HepG2 (cell line): Measurements from ENCODE around the gene LARP1. TPM values are rescaled to one million over a fixed set of nuclear protein-coding genes. Genes with fewer than 3 reads are reported as not detected.

Experiments used
- ATF7 ChIP-seq, 2 experiments: fragments of 450-650 bp in 1 of 2; sonication (generic) in 1 of 2; formaldehyde crosslinking in 1 of 2; IDR thresholded peaks; 2 replicates each; pipeline versions ENCODE4 v1.4.0 to v1.6.1; 2016 to 2020; ENCODE audit warnings: antibody characterized with exemption in 1 of 2, mild to moderate bottlenecking in 1 of 2, missing genetic modification reagents in 1 of 2
- EP300 ChIP-seq, 3 experiments: sonication (generic) in 1 of 3; formaldehyde crosslinking in 1 of 3; IDR thresholded peaks; 2 replicates each; pipeline versions ENCODE4 v1.5.1 to v1.6.1; 2011 to 2020; ENCODE audit warnings: low read depth in 2 of 3, low read length in 2 of 3, borderline replicate concordance in 1 of 3, improper control_type of control experiment in 1 of 3, mild to moderate bottlenecking in 1 of 3, missing genetic modification reagents in 1 of 3, moderate library complexity in 1 of 3
- EZH2 ChIP-seq: conservative IDR thresholded peaks from 2 replicates; pipeline ENCODE4 v1.6.1; 2012; ENCODE audit warnings: mild to moderate bottlenecking, low read depth, low read length, moderate library complexity
- MZF1 ChIP-seq: sonication (generic); formaldehyde crosslinking; IDR thresholded peaks from 2 replicates; pipeline ENCODE4 v1.8.1; 2023; ENCODE audit warnings: mild to moderate bottlenecking, missing genetic modification reagents, borderline replicate concordance
- ZNF20 ChIP-seq: sonication (generic); formaldehyde crosslinking; IDR thresholded peaks from 2 replicates; pipeline ENCODE4 v1.4.0; 2020; ENCODE audit warnings: mild to moderate bottlenecking, moderate library complexity, missing genetic modification reagents
- ZNF331 ChIP-seq: sonication (generic); formaldehyde crosslinking; IDR thresholded peaks from 2 replicates; pipeline ENCODE4 v1.4.0; 2020; ENCODE audit warnings: missing genetic modification reagents
- ZNF546 ChIP-seq: sonication (generic); formaldehyde crosslinking; conservative IDR thresholded peaks from 2 replicates; pipeline ENCODE4 v1.8.1; 2023; ENCODE audit warnings: mild to moderate bottlenecking, missing genetic modification reagents
- ZNF781 ChIP-seq: sonication (generic); formaldehyde crosslinking; IDR thresholded peaks from 2 replicates; pipeline ENCODE4 v1.5.1; 2020; ENCODE audit warnings: borderline replicate concordance, mild to moderate bottlenecking, missing genetic modification reagents; ENCODE audit errors: not compliant biosample characterization
- ZSCAN22 ChIP-seq: sonication (generic); formaldehyde crosslinking; IDR thresholded peaks from 2 replicates; pipeline ENCODE4 v1.4.0; 2020; ENCODE audit warnings: mild to moderate bottlenecking, missing genetic modification reagents
- polyA plus RNA-seq, 8 experiments: library from polyadenylated mRNA; depleted of rRNA in 3 of 8; stranded (reverse) in 7 of 8; unstranded in 1 of 8; fragments of >200 nt; fragmentation: Illumina TruSeq in 4 of 8; extraction: Trizol in 4 of 8; gene quantifications; 2 replicates each; pipeline versions ENCODE4 v1.2.1 to v1.2.3, GENCODE V29; 2011 to 2016; ENCODE audit warnings: low read depth in 4 of 8, missing spikeins in 1 of 8, mixed read lengths in 1 of 8; ENCODE audit not compliant: insufficient read depth in 1 of 8
- total RNA-seq, 5 experiments: library from RNA; depleted of rRNA; stranded (reverse); fragments of >200 nt; fragmentation: Illumina TruSeq; extraction: Trizol; gene quantifications; 2 replicates each; pipeline ENCODE4 v1.2.3, GENCODE V29; 2016; ENCODE audit warnings: low read depth in 1 of 5
- TF ChIP-seq, protein P1 (sequence below): sonication (generic); formaldehyde crosslinking; IDR thresholded peaks from 2 replicates; pipeline ENCODE4 v1.5.0; 2020; ENCODE audit warnings: mild to moderate bottlenecking, missing genetic modification reagents, borderline replicate concordance
- TF ChIP-seq, protein P2 (sequence below): sonication (generic); formaldehyde crosslinking; IDR thresholded peaks from 2 replicates; pipeline ENCODE4 v1.5.1; 2020; ENCODE audit warnings: missing genetic modification reagents, mild to moderate bottlenecking, borderline replicate concordance
- TF ChIP-seq, protein P3 (sequence below): sonication (generic); formaldehyde crosslinking; IDR thresholded peaks from 2 replicates; pipeline ENCODE4 v1.5.1; 2020; ENCODE audit warnings: mild to moderate bottlenecking, missing genetic modification reagents, borderline replicate concordance
- TF ChIP-seq, protein P4 (sequence below): sonication (generic); formaldehyde crosslinking; IDR thresholded peaks from 2 replicates; pipeline ENCODE4 v1.4.0; 2020; ENCODE audit warnings: missing genetic modification reagents

The LARP1 gene
- total and polyA plus RNA-seq, 2 of the 13 experiments (the other 11 are each of a cell fraction or from before 2014, with no cell fraction given): 45.2 to 61.4 TPM

DNA sequence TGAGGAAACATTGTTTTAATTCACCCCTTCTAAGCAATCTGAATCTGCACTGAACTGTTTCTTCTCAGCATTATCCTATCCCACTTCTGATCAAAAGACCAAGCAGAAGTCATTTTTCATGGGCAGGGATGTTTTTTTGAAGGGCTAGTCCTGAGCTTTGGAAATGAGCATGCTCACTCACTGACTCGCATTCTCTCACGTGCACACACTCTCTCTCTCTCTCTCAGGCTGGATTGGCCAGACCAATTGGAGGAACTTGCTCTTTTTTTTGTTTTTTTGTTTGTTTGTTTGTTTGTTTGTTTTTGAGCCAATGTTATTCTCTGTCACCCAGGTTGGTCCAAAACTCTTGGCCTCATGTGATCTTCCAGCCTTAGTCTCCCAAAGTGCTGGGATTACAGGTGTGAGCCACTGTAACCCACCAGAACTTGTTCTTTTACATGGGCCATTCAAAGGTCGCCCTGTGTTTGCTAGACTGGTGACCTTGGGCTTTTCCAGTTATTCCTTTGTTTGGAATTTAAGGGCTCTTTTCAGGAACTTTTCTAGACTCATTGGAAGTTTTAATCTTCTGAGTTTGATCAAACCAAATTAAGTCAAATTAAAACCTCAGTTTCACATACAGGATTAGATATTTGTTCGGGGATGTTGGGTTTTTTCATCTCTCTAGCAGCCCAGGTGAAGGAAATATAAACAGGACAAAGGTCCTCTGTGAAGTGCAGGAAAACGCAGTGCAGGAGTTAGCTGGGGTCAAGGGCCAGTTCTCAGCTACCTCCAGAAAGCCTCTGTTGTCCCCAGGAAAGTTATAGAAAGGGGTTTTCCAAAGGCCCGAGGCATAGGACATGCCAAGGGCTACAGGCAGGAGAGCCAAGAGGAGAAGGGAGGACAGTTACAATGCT lies 82.1 kb downstream of the LARP1 start (continued):
- TF ChIP-seq, protein P1, sequence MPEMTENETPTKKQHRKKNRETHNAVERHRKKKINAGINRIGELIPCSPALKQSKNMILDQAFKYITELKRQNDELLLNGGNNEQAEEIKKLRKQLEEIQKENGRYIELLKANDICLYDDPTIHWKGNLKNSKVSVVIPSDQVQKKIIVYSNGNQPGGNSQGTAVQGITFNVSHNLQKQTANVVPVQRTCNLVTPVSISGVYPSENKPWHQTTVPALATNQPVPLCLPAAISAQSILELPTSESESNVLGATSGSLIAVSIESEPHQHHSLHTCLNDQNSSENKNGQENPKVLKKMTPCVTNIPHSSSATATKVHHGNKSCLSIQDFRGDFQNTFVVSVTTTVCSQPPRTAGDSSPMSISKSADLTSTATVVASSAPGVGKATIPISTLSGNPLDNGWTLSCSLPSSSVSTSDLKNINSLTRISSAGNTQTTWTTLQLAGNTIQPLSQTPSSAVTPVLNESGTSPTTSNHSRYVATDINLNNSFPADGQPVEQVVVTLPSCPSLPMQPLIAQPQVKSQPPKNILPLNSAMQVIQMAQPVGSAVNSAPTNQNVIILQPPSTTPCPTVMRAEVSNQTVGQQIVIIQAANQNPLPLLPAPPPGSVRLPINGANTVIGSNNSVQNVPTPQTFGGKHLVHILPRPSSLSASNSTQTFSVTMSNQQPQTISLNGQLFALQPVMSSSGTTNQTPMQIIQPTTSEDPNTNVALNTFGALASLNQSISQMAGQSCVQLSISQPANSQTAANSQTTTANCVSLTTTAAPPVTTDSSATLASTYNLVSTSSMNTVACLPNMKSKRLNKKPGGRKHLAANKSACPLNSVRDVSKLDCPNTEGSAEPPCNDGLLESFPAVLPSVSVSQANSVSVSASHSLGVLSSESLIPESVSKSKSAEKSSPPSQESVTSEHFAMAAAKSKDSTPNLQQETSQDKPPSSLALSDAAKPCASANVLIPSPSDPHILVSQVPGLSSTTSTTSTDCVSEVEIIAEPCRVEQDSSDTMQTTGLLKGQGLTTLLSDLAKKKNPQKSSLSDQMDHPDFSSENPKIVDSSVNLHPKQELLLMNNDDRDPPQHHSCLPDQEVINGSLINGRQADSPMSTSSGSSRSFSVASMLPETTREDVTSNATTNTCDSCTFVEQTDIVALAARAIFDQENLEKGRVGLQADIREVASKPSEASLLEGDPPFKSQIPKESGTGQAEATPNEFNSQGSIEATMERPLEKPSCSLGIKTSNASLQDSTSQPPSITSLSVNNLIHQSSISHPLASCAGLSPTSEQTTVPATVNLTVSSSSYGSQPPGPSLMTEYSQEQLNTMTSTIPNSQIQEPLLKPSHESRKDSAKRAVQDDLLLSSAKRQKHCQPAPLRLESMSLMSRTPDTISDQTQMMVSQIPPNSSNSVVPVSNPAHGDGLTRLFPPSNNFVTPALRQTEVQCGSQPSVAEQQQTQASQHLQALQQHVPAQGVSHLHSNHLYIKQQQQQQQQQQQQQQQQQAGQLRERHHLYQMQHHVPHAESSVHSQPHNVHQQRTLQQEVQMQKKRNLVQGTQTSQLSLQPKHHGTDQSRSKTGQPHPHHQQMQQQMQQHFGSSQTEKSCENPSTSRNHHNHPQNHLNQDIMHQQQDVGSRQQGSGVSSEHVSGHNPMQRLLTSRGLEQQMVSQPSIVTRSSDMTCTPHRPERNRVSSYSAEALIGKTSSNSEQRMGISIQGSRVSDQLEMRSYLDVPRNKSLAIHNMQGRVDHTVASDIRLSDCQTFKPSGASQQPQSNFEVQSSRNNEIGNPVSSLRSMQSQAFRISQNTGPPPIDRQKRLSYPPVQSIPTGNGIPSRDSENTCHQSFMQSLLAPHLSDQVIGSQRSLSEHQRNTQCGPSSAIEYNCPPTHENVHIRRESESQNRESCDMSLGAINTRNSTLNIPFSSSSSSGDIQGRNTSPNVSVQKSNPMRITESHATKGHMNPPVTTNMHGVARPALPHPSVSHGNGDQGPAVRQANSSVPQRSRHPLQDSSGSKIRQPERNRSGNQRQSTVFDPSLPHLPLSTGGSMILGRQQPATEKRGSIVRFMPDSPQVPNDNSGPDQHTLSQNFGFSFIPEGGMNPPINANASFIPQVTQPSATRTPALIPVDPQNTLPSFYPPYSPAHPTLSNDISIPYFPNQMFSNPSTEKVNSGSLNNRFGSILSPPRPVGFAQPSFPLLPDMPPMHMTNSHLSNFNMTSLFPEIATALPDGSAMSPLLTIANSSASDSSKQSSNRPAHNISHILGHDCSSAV: no peak
- TF ChIP-seq ZNF781 (no peak), ZNF20 (CRISPR knock-in tag) (no peak), ZSCAN22 (no peak), ZNF546 (CRISPR knock-in tag) (no peak), EP300 (IDR thresholded peaks at IDR 0.05; ENCODE audit: low read depth in 2 of 2, low read length in 2 of 2) (no peak; a peak in 1 of 4 replicates), EP300 (CRISPR knock-in tag; IDR thresholded peaks at IDR 0.05; ENCODE audit: borderline replicate concordance) (no peak; the same call in 1 of the 2 replicates), ZNF331 (CRISPR knock-in tag) (no peak), ATF7 (IDR thresholded peaks at IDR 0.05) (no peak), ATF7 (CRISPR knock-in tag; IDR thresholded peaks at IDR 0.05) (no peak), EZH2 (no peak), MZF1 (CRISPR knock-in tag) (no peak)
- TF ChIP-seq, protein P2, sequence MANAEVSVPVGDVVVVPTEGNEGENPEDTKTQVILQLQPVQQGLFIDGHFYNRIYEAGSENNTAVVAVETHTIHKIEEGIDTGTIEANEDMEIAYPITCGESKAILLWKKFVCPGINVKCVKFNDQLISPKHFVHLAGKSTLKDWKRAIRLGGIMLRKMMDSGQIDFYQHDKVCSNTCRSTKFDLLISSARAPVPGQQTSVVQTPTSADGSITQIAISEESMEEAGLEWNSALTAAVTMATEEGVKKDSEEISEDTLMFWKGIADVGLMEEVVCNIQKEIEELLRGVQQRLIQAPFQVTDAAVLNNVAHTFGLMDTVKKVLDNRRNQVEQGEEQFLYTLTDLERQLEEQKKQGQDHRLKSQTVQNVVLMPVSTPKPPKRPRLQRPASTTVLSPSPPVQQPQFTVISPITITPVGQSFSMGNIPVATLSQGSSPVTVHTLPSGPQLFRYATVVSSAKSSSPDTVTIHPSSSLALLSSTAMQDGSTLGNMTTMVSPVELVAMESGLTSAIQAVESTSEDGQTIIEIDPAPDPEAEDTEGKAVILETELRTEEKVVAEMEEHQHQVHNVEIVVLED (CRISPR knock-in tag): peak; percentile 46; the same call in 1 of the 2 replicates
- TF ChIP-seq, protein P3, sequence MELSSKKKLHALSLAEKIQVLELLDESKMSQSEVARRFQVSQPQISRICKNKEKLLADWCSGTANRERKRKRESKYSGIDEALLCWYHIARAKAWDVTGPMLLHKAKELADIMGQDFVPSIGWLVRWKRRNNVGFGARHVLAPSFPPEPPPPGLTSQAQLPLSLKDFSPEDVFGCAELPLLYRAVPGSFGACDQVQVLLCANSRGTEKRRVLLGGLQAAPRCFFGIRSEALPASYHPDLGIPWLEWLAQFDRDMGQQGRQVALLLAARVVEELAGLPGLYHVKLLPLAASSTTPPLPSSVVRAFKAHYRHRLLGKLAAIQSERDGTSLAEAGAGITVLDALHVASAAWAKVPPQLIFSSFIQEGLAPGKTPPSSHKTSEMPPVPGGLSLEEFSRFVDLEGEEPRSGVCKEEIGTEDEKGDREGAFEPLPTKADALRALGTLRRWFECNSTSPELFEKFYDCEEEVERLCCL (CRISPR knock-in tag): no peak
- TF ChIP-seq, protein P4, sequence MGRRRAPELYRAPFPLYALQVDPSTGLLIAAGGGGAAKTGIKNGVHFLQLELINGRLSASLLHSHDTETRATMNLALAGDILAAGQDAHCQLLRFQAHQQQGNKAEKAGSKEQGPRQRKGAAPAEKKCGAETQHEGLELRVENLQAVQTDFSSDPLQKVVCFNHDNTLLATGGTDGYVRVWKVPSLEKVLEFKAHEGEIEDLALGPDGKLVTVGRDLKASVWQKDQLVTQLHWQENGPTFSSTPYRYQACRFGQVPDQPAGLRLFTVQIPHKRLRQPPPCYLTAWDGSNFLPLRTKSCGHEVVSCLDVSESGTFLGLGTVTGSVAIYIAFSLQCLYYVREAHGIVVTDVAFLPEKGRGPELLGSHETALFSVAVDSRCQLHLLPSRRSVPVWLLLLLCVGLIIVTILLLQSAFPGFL (CRISPR knock-in tag): no peak
